Stimulated activated naive CD8-positive, alpha-beta T cell treated with anti-CD3 and anti-CD28 coated beads, Interleukin-15, Interleukin-2, amounts not matched to agents 100 U/mL and 50 U/mL, for 24 hours (primary cell): ENCODE results near the gene NECAB2.

Source experiments
- ATAC-seq: fragments of 150-1000 bp; cut with Tn5 transposase; one replicate; pipeline ENCODE4 v1.10.0; 2021
- DNase-seq: peaks from one replicate; pipeline ENCODE4 v3.0.0; 2021

Gene NECAB2

GRCh38 chr16:84024854-84025253 is 56.8 kb downstream of the NECAB2 start:
- ATAC-seq (no peak), DNase-seq (no peak)

DNA sequence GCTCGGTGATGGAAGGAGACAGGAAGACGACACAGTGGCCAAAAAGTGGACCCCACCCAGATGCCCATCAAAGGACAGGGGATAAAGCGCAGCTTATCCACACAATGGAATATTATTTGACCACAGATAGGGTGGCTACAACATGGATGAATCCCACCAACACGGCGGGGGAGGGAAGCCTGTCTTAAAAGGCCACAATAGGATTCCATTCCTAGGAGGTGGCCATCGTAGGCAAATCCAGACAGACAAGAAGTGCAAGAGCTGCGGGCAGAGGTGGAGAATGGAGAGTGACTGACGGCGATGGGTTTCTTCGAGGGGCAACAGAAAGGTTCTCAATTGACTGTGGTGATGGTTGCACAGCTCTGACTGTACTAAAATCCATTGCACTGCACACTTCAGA is 58.6 kb downstream of the NECAB2 start:
- DNase-seq (no peak), ATAC-seq (no peak)

DNA sequence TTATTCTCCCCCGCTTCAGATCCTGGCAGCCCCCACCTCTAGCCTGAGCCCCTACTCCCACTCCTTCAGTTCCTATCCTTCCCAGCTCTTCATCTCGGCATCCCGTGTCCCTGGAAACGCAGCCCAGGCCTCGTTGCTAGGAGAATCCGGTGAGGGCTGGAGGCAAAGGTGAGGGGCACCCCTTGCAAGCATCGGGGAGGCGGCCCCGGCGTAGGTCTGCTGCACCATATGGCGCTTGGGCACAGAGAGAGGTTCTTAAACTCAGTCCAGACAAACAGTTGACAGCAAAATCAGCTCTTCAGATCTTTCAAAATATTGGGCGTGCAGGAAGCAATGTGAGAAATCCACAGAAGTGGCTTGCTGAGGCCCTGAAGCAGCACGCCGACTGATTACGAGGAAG is 59.6 kb downstream of the NECAB2 start:
- ATAC-seq (no peak), DNase-seq (no peak)

GRCh38 chr16:84029297-84030047 is 61.4 kb downstream of the NECAB2 start:
- DNase-seq, result peak; percentile 49
- ATAC-seq, result peak; percentile 26

DNA sequence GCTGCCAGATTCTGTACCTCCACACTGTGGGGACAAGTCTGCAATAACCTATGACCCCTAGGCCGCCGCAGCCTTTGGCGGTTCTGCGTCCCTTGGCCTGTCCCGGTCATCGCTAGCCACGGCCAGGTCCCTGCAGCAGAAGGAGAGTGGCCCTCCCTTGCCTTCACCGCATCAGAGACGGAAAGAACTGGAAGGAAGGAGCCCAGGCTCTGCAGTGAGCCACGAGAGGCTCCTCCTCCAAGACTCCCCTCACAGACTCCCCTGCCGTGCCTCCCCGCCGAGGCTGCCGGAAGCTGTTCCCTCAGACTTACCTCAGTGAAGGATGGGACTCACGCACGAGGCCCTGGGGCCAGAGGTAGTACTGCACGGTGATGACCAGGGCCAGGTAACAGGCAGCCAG is 63.5 kb downstream of the NECAB2 start:
- DNase-seq, result no peak
- ATAC-seq, result no peak

- ATAC-seq (no peak), DNase-seq (no peak)
Measured at GRCh38 chr16:84032458-84033178, 64.6 kb downstream of the NECAB2 start.

DNA sequence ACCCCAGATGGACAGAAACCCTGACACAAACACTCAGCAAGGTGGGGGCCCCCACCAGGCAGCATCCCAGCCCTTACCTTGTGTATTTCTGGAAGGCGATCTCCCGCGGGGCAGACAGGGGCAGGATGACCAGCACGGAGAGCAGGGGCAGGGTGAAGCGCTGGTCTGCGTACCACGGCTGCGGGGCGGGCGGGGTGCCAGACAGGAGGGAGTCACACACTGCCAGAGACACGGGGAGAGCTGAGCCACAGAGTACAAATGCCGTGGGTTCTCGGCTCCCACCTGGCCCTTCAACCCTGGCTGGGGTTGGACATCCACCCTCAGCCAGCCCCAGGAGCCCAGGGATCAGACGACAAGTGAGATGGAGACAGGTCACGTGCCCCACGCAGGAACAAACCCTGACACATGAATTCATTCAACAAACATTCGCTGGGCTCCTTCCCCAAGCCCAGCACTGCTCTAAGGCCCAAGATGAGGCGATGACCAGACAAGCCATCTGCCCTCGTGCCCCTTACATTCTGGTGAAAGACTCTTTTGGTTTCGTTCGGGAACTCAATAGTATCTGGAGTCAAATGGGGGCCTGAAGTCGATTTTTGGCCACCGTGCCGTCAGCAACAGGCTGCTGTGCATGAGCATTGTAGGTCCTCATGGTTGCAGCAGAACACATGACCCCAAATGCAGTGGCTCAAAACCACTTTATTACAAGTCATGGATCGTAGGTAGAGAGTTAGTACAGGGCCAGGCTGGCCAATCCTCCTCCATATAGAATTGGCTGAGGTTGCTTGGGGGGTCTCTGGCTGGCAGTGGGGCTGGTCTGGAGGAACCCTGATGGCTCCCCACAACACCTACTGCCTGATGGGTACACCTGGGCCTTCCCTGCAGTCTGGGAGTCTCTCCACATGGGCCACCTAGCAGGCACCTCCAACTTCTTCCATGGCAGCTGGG is 65.5 kb downstream of the NECAB2 start:
- DNase-seq (no peak), ATAC-seq (no peak)

GRCh38 chr16:84034516-84034915 is 66.5 kb downstream of the NECAB2 start:
- DNase-seq, result no peak
- no peak for ATAC-seq

- DNase-seq (no peak), ATAC-seq (no peak)
Measured at GRCh38 chr16:84036131-84036530, 68.1 kb downstream of the NECAB2 start.

DNA sequence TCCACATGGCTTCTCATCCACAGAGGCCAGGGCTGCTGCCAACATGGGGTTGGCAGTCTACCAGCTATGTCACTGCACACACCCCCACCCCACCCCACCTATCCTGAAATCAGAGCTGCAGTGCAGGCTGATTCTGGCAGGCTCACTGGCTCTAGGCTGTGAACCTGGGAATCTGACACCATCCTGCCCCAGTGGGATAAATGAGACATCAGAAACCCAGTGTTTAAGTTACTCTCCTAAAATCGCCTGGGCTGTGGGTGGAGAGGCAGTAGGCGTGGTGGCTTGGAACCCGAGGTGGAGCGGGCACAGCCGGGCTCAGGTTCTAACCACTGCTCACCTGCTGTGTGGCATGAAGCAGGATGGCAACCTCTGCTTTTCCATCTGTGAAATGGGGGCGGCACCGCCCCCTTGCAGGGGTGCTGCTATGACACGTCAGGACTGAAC is 69.0 kb downstream of the NECAB2 start:
- DNase-seq, result no peak
- no peak for ATAC-seq

DNA sequence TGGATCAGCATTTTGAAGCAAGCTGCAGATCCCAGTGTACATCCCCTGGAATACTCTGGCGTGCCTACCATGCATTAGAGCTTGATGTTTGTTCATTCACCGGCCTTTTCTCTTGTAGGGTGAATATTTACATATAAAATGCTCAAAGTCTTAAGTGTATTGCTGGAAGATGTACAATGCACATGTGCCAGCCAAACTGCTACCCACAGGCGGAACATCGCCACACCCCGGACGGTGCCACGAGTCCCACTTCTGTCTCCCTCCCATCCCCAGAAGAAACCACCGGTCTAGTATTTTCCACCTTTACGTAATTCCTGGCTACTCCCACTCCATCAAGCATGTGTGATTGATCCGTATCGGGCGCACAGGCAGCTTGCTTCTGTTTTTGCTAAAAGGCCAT is 70.4 kb downstream of the NECAB2 start:
- DNase-seq, result no peak
- ATAC-seq, result no peak

GRCh38 chr16:84039696-84040095 is 71.7 kb downstream of the NECAB2 start:
- ATAC-seq, result no peak
- no peak for DNase-seq

DNA sequence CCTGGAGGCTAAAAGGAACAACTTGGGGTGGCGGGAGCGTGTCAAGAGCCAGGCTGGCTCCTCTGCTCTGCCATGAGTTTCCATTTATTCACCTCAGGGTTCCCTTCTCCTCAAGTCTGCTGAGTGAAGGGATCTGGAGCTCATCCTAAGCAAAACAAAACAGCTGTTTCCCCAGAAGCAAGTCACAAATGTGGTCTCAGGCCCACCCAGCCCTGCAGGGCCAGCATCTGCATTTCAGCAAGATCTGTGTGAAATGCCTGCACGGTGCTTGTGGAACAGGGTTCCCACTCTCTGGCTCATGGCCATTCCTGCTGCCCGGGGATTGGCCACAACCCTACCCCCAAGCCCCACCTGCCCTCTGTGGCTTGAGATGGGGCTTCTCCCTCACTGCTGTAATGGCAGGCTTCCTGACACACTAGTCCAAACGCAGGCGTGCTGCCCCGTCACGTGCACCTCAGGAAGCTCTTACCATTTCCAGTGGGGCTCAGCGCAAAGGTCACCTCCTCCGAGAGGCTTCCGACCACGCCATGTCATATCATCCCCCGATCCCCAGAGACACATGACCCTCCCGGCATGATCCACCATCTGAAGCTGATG is 72.3 kb downstream of the NECAB2 start:
- DNase-seq (no peak), ATAC-seq (no peak)

DNA sequence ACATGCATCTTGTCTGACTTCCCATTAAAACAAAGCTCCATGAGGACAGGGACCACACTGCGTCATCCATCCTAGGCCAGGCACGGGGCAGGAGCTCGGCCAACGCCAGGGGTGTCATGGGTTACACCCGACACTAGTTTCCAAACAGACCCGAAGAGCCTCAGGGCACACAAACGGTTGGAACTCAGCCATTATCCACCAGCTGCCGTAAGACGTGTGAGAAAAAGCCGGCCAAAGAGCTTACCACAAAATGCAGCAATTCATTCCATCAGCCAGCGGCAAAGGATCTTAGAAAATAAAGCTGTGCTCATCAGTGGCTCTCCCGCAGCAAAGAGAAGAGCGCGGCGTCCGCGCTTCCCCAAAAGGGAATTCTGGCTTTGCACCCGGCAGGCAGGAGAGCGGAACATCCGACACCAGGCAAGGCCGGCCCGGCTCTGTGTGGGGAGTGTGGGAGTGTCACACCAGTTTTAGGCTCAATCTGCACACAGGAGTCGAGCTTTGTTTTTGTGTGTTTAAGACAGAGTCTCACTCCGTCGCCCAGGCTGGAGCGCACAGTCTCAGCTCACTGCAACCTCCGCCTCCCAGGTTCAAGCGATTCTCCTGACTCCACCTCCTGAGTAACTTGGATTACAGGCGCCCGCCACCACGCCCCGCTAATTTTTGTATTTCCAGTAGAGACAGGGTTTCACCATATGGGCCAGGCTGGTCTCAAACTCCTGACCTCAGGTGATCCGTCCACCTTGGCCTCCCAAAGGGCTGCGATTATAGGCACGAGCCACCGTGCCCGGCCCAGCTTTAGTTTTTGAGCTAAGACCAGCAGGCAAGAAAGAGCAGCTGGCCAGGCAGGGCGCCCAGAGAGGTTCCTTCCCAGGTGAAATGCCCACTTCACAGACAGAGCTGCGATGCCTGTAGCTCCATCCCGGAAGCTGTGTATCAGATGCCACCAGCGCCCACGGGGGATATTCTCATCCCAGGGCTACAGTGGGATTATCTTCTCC is 73.1 kb downstream of the NECAB2 start:
- no peak for ATAC-seq

DNA sequence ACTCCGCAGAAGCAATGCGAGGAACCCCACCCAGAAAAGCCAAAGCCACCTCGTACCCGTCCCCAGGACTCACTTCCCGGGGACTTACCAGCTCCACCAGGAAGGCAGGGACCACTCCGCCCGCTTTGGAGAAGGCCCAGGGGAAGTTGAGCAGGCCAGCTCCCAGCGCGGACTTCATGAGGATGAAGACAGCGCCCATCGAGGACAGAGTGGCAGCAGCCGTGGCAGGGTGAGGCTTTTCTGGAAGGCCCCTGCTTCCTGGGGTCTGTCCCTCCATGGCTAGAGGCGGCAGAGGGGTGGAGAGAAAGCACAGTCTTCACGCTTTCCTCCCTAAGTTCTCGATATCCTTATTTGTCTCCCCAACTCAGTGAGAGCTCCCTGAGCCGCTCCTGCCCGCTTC is 73.8 kb downstream of the NECAB2 start:
- no peak for DNase-seq
- ATAC-seq, result no peak

More for the DNA sequence above, 73.1 kb downstream of the NECAB2 start:
- DNase-seq, result no peak

DNA sequence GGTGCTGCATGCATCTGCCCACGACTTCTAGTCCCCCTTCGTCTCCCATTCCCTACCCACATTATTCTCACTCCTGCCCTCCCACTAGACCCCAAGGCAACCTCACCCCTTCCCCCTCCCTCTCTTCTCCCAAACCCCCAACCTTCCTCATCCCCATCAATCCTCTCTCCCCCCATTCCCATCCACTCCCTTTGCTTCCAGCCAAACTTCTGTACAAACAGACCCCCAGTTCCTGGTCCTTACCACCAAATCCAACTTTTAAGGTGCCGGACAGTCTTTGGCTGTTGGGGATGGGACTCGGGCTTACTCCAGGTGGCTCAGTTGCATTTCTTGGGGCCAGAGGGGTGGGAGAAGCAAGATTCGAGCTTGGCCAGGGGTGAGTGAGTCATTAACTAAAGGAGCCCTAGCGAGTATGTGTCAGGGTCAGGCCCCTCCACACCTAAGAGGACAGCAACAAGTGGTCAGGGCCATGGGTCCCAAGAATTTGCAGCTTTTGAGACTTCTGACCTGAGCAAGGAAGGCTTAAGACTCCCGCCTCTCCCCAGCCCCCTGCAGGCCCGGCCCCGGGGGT is 74.3 kb downstream of the NECAB2 start, which contains the start of gene SLC38A8:
TSS of gene SLC38A8 (minus strand) at position 488 of the 571 bp plus-strand sequence. CDS start 638 bp downstream, outside the sequence.
- no peak for DNase-seq
- no peak for ATAC-seq

GRCh38 chr16:84042879-84043485 is 74.9 kb downstream of the NECAB2 start:
- DNase-seq, result no peak
- no peak for ATAC-seq

DNA sequence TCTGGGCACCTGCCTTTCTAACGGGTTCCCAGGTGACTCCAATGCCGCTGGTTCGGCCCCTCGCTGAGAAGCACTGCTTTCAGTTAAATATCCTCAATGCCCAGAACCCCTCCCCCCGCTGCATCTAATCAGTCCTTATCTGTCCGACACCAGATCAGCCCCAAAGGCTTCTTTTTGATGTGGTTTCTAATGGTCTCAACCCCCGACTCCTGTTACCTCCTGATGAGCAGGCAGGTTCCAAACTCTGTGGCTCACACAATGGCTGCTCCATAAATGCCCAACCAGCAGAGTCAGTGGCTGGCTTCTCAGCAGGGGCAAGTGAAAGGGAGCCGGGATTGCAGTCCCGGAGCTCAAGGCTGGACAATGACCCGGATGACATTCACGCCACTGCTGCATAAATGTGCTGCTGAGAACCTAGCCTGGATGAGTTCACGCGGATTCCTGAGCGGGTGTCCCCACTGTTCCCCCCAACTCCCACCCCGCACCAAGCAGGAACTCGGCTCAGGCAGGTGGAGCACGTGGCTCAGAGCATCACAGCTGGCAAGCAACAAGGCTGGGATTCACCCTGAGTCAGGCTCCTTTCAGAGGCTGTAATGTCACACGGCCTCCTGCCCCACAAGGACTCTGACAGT is 75.6 kb downstream of the NECAB2 start:
- no peak for DNase-seq
- peak; percentile 62 for ATAC-seq

DNA sequence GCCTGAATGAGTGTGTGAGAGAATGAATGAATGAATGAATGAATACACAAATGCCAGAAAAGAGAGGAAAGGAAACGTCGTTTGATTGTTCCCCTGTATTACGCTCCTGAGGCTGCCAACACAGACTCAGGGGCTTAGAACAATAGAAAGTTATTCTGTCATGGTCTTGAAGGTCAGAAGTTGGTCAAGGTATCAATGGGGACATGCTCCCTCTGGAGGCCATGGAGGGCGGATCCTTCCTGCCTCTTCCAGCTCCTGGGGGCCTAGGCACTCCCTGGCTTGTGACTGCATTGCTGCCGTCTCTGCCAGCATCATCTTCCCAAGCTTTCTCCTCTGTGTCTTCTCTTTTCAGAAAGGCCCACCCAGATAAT is 76.1 kb downstream of the NECAB2 start:
- DNase-seq (no peak), ATAC-seq (peak; percentile 26)
